ENCODE measurements around the gene UBE4B. TPM values are rescaled to one million over a fixed set of nuclear protein-coding genes. Genes with fewer than 3 reads are reported as not detected.
A peak's percentile ranks its signal among the peaks of the same experiment; 100 is the strongest.

Gene UBE4B
- total and polyA plus RNA-seq, 2 of the 4 experiments (the other 2 are of a cell fraction), result 26.5 to 39.3 TPM

DNA sequence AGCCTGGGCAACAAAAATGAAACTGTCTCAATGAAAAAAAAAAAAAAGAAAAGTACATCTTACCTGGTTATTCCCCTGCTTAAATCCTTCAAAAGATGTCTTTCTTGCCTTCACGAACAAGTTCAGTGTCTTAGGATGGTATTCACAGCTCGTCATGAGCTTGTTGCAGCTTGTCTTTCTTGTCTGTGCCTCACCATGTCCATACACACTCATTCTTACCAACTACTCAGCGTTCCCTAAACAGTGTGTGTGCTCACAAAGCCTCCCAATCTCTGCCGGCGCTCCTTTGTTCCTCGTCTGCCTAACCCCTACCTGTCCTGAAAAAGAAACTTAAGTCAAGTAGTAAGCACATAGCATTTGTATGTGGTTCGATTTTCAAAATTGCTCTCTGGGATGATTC, 31.1 kb downstream of the UBE4B start:
- Histone ChIP-seq H2AK9ac (replicated peaks; ENCODE audit: low read depth, low read length, poor library complexity) (no peak overlapping the region), H4K20me1 (ENCODE audit: insufficient read depth, low read length) (peaks cover 26% of the 10 kb centered on the region; the same call in 1 of the 2 replicates), H3K56ac (ENCODE audit: extremely low read depth, insufficient read depth, low read length) (no peak overlapping the region), H3K9me1 (ENCODE audit: insufficient read depth, low read length) (peaks cover 14% of the 10 kb centered on the region), H2BK15ac (ENCODE audit: low read depth, low read length) (peak overlapping the region; percentile 29; the same call in 2 of the 3 replicates), H3K23ac (ENCODE audit: low read depth, low read length) (peak overlapping the region; percentile 38; the same call in 1 of the 2 replicates), H3K4me2 (ENCODE audit: low read depth, low read length) (no peak overlapping the region), H4K8ac (ENCODE audit: low read depth in 2 of 2, low read length in 2 of 2) (no peak overlapping the region), H3K4me1 (ENCODE audit: control insufficient read depth, insufficient read depth, low read length) (peaks cover 14% of the 10 kb centered on the region), H2AK5ac (ENCODE audit: low read depth, low read length) (peak overlapping the region; percentile 90; the same call in 1 of the 2 replicates), H3K9ac (ENCODE audit: low read depth, low read length) (no peak overlapping the region), H3K36me3 (ENCODE audit: control insufficient read depth, insufficient read depth, low read length) (no peaks in the 10 kb centered on the region; the same call in 1 of the 2 replicates), H4K91ac (ENCODE audit: insufficient read depth, low read depth, low read length) (0 out of 2 replicates have a peak overlapping the region, but pooled peaks have one; percentile 1), H3K27me3 (ENCODE audit: control insufficient read depth, insufficient read depth, low read length) (no peaks in the 10 kb centered on the region), H2BK5ac (ENCODE audit: low read depth, low read length, poor library complexity, severe bottlenecking) (no peak overlapping the region), H3K27ac (ENCODE audit: insufficient read depth, low read length) (no peak overlapping the region), H3K4me3 (ENCODE audit: insufficient read depth, low read depth, low read length) (no peak overlapping the region), H4K5ac (ENCODE audit: low read depth, low read length) (no peak overlapping the region), H3K14ac (replicated peaks; ENCODE audit: low read depth, low read length) (0 out of 2 replicates have a peak overlapping the region, but pooled peaks have one; percentile 14), H3K4ac (ENCODE audit: low read depth, low read length) (peak overlapping the region; percentile 28; the same call in 1 of the 2 replicates), H3K79me1 (ENCODE audit: low read depth in 1 of 2, low read length in 2 of 2) (peaks cover 37 to 76% of the 10 kb centered on the region in 2 experiments), H2BK120ac (ENCODE audit: low read depth, low read length) (0 out of 2 replicates have a peak overlapping the region, but pooled peaks have one; percentile 47), H2BK20ac (ENCODE audit: low read depth, low read length) (no peak overlapping the region), H3K9me3 (ENCODE audit: control insufficient read depth, insufficient read depth, low read length) (no peaks in the 10 kb centered on the region), H3K18ac (ENCODE audit: low read depth, low read length) (no peak overlapping the region), H2AFZ (replicated peaks; ENCODE audit: low read length, poor library complexity) (no peak overlapping the region)
- dilution Hi-C loops (cut with HindIII; ENCODE audit: low sequenced_read_pairs, unreplicated experiment) (no loop called here), intact Hi-C loops (cut with micrococcal nuclease) (no loop called here), in situ Hi-C loops (cut with MboI; ENCODE audit: low sequenced_read_pairs) (no loop called here)
- WGBS, 2 experiments (ENCODE audit: extremely low coverage in 2 of 2, insufficient read length in 1 of 2), result no CpG with 5 or more reads among the region's 7 CpGs
- no TSS peak for BruUV-seq (replicated peaks)
- POLR2A ChIA-PET (ENCODE audit: unreplicated experiment), result no interaction called here
- ATAC-seq (ENCODE audit: low read depth) (no peak), DNase-seq (no peak)
- no peak for TF ChIP-seq RAD21 (IDR thresholded peaks at IDR 0.05; ENCODE audit: low read length)
- TF ChIP-seq SMC3 (IDR thresholded peaks at IDR 0.05; ENCODE audit: low read depth, low read length), result no peak
- TF ChIP-seq, protein P1, sequence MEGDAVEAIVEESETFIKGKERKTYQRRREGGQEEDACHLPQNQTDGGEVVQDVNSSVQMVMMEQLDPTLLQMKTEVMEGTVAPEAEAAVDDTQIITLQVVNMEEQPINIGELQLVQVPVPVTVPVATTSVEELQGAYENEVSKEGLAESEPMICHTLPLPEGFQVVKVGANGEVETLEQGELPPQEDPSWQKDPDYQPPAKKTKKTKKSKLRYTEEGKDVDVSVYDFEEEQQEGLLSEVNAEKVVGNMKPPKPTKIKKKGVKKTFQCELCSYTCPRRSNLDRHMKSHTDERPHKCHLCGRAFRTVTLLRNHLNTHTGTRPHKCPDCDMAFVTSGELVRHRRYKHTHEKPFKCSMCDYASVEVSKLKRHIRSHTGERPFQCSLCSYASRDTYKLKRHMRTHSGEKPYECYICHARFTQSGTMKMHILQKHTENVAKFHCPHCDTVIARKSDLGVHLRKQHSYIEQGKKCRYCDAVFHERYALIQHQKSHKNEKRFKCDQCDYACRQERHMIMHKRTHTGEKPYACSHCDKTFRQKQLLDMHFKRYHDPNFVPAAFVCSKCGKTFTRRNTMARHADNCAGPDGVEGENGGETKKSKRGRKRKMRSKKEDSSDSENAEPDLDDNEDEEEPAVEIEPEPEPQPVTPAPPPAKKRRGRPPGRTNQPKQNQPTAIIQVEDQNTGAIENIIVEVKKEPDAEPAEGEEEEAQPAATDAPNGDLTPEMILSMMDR (conservative IDR thresholded peaks at IDR 0.05; ENCODE audit: low read depth, low read length), result no peak
- TF ChIP-seq CEBPB (IDR thresholded peaks at IDR 0.05; ENCODE audit: low read depth, low read length), result no peak
- TF ChIP-seq POLR2A (IDR thresholded peaks at IDR 0.05; ENCODE audit: low read depth, low read length), result no peak
- no peak for TF ChIP-seq MAFK (IDR thresholded peaks at IDR 0.05; ENCODE audit: low read depth, low read length)
- TF ChIP-seq CHD1 (IDR thresholded peaks at IDR 0.05; ENCODE audit: low read depth, low read length), result no peak
- no peak for TF ChIP-seq MXI1 (IDR thresholded peaks at IDR 0.05; ENCODE audit: borderline replicate concordance, low read depth, low read length)
- TF ChIP-seq, protein P2, sequence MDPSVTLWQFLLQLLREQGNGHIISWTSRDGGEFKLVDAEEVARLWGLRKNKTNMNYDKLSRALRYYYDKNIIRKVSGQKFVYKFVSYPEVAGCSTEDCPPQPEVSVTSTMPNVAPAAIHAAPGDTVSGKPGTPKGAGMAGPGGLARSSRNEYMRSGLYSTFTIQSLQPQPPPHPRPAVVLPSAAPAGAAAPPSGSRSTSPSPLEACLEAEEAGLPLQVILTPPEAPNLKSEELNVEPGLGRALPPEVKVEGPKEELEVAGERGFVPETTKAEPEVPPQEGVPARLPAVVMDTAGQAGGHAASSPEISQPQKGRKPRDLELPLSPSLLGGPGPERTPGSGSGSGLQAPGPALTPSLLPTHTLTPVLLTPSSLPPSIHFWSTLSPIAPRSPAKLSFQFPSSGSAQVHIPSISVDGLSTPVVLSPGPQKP (IDR thresholded peaks at IDR 0.05; ENCODE audit: borderline replicate concordance, low read depth, low read length), result no peak
- CTCF ChIA-PET, result no interaction called here
